Measurements from ENCODE around the gene WWP2. TPM values are rescaled to one million over a fixed set of nuclear protein-coding genes. Genes with fewer than 3 reads are reported as not detected.

The WWP2 gene
- total RNA-seq, 4 donors from 2014 or later = 21.9 to 32.8 (median 27.8) TPM

DNA sequence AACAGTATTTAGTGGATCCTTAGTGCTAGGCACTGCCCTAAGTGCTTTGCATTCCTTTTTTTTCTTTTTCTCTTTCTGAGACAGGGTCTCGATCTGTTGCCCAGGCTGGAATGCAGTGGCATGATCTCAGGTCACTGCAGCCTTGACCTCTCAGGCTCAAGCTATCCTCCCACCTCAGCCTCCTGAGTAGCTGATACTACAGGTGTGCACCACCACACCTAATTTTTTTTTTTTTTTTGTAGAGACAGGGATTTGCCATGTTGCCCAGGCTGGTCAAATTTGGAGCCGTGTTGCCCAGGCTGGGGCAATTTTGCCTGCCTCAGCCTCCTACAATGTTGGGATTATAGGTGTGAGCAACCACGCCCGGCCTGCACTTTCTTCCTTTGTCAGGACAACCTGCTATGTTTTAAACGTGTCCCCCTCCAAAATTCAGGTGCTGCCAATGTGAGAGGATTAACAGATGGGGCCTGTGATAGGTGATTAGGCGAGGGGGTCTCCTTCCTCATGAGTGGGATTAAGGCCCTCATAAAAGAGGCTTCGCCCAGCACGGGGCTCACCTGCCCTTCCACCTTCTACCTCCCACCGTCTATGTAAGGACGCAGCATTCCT, 41.2 kb upstream of the WWP2 start:
- intact Hi-C loops (cut with DNase I) = no loop called here
- no peak overlapping the region for H3K27ac ChIP-seq (replicated peaks in 1 of 4)
- 92% methylated on average over 10 of the region's 10 CpGs for WGBS

DNA sequence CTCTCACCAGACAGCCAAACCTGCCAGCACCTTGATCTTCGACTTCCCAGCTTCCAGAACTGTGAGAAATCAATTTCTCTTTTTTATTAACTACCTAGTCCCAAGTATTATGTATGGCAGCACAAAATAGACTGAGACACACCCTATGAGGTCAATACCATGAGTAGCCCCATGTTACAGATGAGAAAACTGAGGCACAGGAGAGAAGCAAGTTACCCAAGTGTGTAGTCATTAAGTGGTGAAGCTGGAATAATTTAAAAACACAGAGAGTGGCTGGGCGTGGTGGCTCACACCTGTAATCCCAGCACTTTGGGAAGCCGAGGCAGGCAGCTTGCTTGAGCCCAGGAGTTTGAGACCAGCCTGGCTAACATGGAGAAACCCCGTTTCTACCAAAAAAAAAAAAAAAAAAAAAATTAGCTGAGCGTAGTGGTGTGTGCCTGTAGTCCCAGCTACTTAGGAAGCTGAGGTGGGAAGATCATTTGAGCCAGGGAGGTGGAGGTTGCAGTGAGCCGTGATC, 40.6 kb upstream of the WWP2 start:
- peaks cover under 1 to 43% (median 20%) of the 10 kb centered on the region in 4 donors for H3K4me1 ChIP-seq
- no peak for TF ChIP-seq EP300 (IDR thresholded peaks at IDR 0.05)
- TF ChIP-seq, protein P1, sequence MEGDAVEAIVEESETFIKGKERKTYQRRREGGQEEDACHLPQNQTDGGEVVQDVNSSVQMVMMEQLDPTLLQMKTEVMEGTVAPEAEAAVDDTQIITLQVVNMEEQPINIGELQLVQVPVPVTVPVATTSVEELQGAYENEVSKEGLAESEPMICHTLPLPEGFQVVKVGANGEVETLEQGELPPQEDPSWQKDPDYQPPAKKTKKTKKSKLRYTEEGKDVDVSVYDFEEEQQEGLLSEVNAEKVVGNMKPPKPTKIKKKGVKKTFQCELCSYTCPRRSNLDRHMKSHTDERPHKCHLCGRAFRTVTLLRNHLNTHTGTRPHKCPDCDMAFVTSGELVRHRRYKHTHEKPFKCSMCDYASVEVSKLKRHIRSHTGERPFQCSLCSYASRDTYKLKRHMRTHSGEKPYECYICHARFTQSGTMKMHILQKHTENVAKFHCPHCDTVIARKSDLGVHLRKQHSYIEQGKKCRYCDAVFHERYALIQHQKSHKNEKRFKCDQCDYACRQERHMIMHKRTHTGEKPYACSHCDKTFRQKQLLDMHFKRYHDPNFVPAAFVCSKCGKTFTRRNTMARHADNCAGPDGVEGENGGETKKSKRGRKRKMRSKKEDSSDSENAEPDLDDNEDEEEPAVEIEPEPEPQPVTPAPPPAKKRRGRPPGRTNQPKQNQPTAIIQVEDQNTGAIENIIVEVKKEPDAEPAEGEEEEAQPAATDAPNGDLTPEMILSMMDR (IDR thresholded peaks at IDR 0.05) = no peak
- no peak for TF ChIP-seq POLR2AphosphoS5 (IDR thresholded peaks at IDR 0.05)
- TF ChIP-seq POLR2A (IDR thresholded peaks at IDR 0.05; ENCODE audit: low read depth) = no peak
- intact Hi-C loops (cut with DNase I) = no loop called here
- H3K36me3 ChIP-seq = peaks cover 13 to 29% (median 20%) of the 10 kb centered on the region in 4 donors
- DNase-seq (ENCODE audit: extremely low spot score) = no peak
- H3K9me3 ChIP-seq = no peaks in the 10 kb centered on the region
- H3K27ac ChIP-seq (replicated peaks in 1 of 4) = no peak overlapping the region
- no peaks in the 10 kb centered on the region for H3K27me3 ChIP-seq
- WGBS = 92% methylated on average over 6 of the region's 6 CpGs
- H3K4me3 ChIP-seq = no peak overlapping the region

More for the DNA sequence above, 41.2 kb upstream of the WWP2 start:
- no peak overlapping the region for H3K4me3 ChIP-seq
- no peak for TF ChIP-seq POLR2A (IDR thresholded peaks at IDR 0.05; ENCODE audit: low read depth)
- TF ChIP-seq, protein P1 (IDR thresholded peaks at IDR 0.05) = no peak
- TF ChIP-seq EP300 (IDR thresholded peaks at IDR 0.05) = no peak
- TF ChIP-seq POLR2AphosphoS5 (IDR thresholded peaks at IDR 0.05) = no peak
- no peaks in the 10 kb centered on the region for H3K27me3 ChIP-seq
- H3K36me3 ChIP-seq = peaks cover 13 to 35% (median 26%) of the 10 kb centered on the region in 4 donors
- H3K4me1 ChIP-seq = peaks cover 0 to 37% (median 17%) of the 10 kb centered on the region in 4 donors
- DNase-seq (ENCODE audit: extremely low spot score) = no peak
- no peaks in the 10 kb centered on the region for H3K9me3 ChIP-seq

DNA sequence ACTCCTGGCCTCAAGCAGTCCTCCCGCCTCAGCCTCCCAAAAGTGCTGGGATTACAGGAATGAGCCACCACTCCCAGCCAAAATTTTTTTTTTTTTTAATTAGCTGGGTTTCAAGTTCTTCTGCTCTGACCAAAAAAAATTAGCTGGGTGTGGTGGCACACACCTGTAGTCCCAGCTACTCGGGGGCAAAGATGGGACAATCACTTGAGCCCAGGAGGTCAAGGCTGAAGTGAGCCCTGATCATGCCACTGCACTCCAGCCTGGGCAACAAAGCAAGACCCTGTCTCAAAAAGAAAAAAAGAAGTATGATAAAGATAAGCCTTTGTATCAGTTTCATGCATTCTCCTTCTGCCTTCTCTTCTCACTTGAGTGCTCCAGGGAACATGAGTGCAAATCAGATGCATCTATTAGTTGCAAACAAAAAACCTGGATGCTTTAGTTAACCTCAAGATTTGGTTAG, 37.7 kb upstream of the WWP2 start:
- no peak for DNase-seq (ENCODE audit: extremely low spot score)
- 92% methylated on average over 2 of the region's 2 CpGs for WGBS

DNA sequence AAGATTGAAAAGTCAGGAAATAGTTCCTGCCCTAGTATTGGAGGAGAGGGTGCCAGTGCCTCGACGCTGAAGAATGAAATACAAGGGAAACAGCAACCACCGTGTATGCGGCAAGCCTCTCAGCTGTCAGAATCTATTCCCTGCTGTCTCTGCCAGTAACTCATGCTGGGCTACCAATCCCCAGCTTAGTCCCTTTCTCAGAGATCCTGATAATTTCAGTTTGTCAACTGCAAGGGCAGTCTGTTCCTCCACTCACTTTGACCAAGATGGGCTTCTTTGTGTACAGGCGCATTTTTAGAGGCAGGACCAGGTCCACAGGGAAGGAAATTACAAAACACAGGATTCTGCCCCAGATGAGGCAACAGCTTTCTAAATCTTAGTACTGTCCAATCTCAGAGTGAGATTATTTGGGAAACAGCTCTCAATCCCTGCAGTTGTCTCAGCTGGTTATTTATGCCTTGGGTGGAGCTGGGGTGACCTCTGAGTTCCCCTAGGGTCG, 37.1 kb upstream of the WWP2 start:
- 63% methylated on average over 6 of the region's 6 CpGs for WGBS
- Histone ChIP-seq H3K4me3 (peak overlapping the region in 3 of 4 donors; percentile 60 to 72 (median 62)), H3K36me3 (peaks cover 0 to under 1% (median 0%) of the 10 kb centered on the region in 4 donors), H3K4me1 (peaks cover 17 to 67% (median 38%) of the 10 kb centered on the region in 4 donors), H3K9me3 (no peaks in the 10 kb centered on the region), H3K27me3 (no peaks in the 10 kb centered on the region), H3K27ac (replicated peaks in 1 of 4) (peak overlapping the region; percentile 78 to 85 (median 82))
- intact Hi-C loops (cut with DNase I) = no loop called here
- DNase-seq (ENCODE audit: extremely low spot score) = no peak
- no peak for TF ChIP-seq POLR2A (IDR thresholded peaks at IDR 0.05; ENCODE audit: low read depth)
- no peak for TF ChIP-seq POLR2AphosphoS5 (IDR thresholded peaks at IDR 0.05)
- no peak for TF ChIP-seq EP300 (IDR thresholded peaks at IDR 0.05)
- TF ChIP-seq, protein P1 (IDR thresholded peaks at IDR 0.05) = no peak

More for the DNA sequence above, 37.7 kb upstream of the WWP2 start:
- intact Hi-C loops (cut with DNase I) = no loop called here
- no peaks in the 10 kb centered on the region for H3K9me3 ChIP-seq
- H3K36me3 ChIP-seq = peaks cover 0 to 6% (median 0%) of the 10 kb centered on the region in 4 donors
- peak overlapping the region in 3 of 4 donors; percentile 78 to 85 (median 85) for H3K27ac ChIP-seq (replicated peaks in 1 of 4)
- peak overlapping the region in 1 of 4 donors; percentile 62 for H3K4me3 ChIP-seq
- no peaks in the 10 kb centered on the region for H3K27me3 ChIP-seq
- no peak for TF ChIP-seq EP300 (IDR thresholded peaks at IDR 0.05)
- TF ChIP-seq, protein P1 (IDR thresholded peaks at IDR 0.05) = no peak
- no peak for TF ChIP-seq POLR2AphosphoS5 (IDR thresholded peaks at IDR 0.05)
- TF ChIP-seq POLR2A (IDR thresholded peaks at IDR 0.05; ENCODE audit: low read depth) = no peak
- peaks cover 17 to 67% (median 38%) of the 10 kb centered on the region in 4 donors for H3K4me1 ChIP-seq
